Dermis microvascular lymphatic vessel endothelial cell (primary cell): Measurements from ENCODE around the gene UNC5B. TPM values are rescaled to one million over a fixed set of nuclear protein-coding genes. Genes with fewer than 3 reads are reported as not detected.
"Not testable (repeated sequence)": the region's sequence is repeated elsewhere in the genome, so short reads cannot be mapped to it uniquely, and the experiment has no call there.

ENCODE experiments used
- DNase-seq, 2 donors: peaks; one replicate each; pipeline versions ENCODE4 v3.0.0 to v3.0.0-alpha.2; 2010; ENCODE audit warnings: low read depth in 2 of 2
- total RNA-seq: library from RNA; depleted of rRNA; stranded (reverse); fragments of >200 nt; gene quantifications from 2 replicates; pipeline ENCODE4 v1.2.1, GENCODE V29; 2014

The UNC5B gene
- total RNA-seq, 1 donor from 2014 or later: 18.1 TPM

- no peak for DNase-seq
Observed at GRCh38 chr10:71295641-71296040, 83.3 kb downstream of the UNC5B start.

DNA sequence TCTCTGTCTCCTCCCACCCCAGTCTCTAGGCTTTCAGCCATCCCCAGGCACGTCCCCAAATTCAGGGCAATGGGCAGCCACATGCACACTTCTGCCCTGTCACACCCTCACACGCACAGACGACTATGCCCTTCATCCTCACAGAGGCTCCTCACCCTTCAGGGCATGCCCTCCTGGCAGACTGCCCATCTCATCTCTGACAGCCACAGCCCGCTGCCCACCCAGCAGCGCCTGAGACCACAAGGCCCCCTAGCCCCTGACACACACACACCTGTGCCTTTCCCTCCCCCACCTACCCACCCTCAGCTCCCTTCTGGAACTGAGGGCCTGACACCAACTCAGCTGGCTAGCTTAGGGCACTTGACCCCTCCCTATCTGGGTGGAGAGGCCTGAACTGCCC is 83.7 kb downstream of the UNC5B start:
- DNase-seq: no peak

DNA sequence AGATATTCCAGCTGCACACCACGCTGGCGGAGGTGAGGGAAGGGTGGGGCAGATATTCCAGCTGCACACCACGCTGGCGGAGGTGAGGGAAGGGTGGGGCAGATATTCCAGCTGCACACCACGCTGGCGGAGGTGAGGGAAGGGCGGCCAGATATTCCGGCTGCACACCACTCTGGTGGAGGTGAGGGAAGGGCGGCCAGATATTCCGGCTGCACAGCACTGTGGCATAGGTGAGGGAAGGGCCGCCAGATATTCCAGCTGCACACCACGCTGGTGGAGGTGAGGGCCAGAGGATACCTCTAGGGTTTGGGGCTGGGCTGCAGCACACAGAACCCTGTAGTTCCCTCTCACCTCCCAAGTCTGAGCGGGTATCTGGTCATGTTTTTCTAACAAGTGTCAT is 84.4 kb downstream of the UNC5B start:
- DNase-seq: not testable (repeated sequence)

DNA sequence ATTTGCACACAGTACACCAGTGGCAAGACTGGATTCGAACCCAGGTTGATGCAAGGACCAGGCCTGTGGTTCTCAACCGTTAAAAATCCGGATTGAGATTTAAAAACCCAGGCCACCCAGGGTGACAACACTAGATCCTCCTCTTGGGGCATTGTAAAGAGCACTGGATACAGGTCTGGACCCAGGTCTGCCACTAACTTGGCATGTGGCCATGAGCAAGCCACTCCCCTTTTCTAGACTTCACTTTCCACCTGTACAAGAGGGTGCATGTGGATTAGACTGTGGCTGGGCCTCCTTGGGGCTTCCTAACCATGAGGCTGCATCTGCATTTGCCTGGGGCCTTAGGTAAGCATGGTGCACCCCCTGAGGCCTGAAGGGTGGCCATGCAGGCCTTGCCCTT is 85.0 kb downstream of the UNC5B start:
- DNase-seq: no peak

GRCh38 chr10:71299071-71299785 is 86.9 kb downstream of the UNC5B start:
- no peak for DNase-seq

DNA sequence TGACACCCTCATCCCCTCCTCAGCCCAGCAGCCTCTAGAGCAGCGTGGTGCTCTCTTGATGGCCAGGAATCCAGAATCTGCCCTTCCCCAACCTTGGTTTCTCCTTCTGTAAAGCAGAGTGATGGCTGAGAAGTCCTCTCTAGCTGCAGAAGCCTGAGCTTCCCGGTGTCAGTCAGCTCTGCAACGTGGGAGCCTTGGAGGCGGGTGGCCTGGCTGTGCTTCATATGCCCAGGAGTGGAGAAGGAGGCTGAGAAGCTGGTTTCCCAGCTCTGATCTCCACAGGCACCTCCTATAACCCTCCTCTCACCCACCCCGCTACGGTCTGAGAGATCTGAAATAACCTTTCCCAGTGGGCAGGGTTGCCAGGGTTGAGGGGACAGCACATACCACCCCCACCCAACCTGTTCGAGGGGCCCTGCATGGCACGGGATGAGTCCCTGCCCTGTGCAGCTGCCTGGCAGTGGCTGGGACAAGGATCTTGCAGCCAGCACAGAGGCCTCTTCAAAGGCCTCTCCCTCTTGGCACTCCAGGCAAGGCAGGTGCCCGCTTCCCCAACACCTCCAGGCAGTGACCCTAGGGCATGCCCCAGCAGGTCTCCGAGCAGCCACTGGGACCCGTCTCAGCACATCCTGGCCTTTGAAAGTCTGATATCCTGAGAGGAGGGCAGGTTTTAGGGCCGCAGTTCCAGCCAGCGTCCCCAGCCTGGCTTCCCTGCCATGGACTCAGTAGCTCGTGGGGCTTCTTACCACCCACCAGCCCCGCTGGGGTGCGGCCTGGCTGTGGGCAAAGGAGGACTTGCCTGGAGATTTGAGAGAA is 88.4 kb downstream of the UNC5B start:
- DNase-seq: no peak

DNA sequence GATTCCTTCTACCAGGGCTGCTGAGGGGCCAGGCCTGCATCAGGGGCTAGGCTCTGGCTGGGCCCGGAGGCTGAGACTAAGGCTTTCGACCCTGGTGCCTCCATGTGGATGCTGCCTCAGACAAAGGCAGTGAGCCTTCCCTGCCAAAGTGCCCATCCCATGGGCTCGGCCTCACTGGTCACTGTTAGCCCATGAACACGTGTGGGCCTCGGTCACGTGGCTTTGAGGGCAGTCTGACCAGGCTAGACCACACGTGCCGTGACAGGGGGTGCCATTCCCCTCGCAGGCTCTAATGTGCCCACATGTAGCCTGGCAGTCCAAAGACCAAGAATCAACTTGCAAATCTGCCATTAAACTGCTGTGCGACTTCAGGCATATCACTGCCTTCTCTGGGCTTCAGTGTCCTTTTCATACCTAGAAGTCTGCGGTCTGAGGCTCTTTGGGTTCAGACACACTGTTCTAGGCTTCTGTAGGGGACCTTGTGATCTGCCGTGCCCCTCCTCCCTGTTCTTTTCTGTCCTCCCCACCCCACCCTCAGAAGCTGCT is 89.1 kb downstream of the UNC5B start:
- DNase-seq: no peak

- no peak for DNase-seq
Observed at GRCh38 chr10:71302451-71302850, 90.1 kb downstream of the UNC5B start.

DNA sequence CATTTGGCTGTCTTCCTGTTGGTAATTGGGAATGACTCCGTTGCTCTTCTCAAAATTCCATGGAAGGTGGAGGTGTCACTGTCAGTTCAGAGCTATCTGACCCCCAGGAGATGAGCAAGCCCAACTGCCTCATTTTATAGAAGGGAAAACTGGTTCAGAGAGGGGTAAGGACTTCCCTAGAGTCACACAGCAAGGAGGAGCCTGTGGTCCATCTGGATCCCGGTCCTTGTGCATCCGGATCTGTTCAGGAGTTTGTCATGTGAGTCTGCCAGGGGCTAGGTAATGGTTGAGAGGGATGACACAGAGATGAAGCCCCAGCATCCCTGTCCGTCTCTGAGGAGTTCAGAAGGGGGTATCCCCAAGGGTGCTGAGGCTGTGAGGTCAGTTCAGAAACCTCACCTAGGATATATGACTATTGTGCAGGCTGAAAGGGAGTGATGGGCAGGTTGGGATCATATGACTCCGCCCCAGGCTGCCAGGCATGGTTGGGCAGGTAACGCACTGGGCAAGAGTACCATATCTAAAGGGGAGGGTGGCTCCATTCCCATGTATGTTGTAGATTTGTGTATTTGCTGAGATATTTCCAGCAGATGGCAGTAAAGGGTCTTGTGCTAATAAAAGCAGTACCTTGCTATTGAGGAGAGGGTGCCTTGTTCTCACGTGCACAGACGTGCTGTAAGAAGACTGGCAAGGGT is 90.7 kb downstream of the UNC5B start:
- peak; percentile 50 to 70 for DNase-seq

- no peak for DNase-seq
Observed at GRCh38 chr10:71303569-71303907, 91.2 kb downstream of the UNC5B start.

DNA sequence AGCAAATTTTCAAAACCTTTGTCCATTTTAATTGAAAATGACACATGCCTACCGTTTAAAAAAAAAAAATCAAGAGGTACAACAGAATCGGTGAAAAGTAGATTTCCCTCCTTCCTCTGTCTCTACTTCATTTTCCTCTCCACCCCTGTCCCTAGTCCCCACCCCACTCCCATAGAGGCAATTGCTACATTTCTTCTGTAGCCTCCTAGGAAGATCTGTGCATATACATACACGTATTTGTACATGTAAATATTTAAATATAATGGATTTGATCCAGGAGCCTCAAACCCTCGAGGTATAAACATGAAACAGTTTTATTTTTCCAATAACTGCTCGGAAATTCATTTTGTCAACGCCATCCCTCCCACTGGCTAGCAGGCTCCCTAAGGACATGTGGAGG is 92.5 kb downstream of the UNC5B start:
- DNase-seq: no peak

DNA sequence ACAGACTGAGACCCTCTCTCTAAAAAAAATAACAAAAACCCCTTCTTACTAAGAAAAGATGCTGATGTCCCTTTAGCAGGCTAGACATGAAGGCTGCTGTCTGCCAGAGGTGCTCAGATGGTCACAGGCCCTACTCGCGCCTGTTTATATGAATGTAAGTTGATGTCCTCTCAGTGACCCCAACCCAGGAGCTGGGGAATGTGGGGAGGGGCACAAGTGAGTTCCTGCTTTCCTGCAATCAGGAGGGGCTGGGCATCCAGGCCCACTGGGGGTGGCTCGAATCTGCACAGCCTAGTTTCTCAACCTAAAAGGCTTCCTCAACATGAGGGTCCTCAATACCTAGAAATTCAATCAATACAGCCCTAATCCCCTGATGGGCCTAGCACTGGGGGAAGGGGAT is 94.6 kb downstream of the UNC5B start:
- no peak for DNase-seq

DNA sequence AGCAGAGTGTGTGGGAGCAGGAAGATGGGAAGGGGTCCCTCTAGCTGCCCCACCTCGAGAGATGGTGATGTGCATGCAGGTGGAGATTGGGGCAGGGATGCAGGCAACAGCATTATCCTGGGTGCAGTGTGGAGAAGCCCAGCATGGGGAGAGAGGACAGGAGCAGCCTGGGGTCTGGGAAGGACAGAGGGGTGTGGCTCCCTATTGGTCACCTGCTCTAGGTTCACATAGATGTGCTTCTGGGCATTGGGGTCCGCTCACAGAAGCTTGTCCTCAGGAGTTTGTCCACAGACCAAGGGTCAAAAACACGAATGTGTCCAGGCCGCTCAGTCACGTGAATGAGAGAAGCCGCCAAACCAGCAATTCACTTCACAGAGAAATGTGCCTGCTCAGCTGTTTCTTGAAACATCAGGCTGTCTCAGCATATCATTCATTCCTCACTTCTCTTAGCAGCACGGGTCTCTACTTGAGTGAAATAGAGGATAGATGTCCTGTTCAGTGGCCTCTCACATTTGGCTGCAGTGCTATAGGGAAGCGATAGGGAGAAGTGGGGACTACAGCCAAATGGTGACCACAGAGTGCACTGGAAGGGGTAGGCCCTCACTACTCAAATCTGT is 95.2 kb downstream of the UNC5B start:
- no peak for DNase-seq

- DNase-seq: no peak
Observed at GRCh38 chr10:71308244-71308643, 95.9 kb downstream of the UNC5B start.

DNA sequence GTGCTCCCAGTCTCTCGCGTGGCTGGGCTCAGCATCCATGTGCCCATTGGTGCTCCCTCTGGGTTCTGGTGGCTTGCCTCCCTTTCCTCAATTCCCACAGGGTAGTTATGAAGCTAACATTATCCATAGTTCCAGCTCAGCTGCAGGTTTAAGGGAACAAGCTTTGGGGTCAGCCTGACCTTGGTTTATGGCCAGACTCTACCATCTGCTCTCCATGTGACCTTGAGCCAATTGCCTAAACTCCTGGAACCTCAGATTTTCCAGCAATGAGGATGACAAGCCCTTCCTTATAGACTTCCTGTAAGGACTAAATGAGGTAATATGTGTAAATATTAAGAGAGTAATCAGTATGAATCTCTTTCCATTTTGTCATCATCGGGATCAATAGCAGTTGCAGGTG is 96.6 kb downstream of the UNC5B start:
- DNase-seq: no peak

DNA sequence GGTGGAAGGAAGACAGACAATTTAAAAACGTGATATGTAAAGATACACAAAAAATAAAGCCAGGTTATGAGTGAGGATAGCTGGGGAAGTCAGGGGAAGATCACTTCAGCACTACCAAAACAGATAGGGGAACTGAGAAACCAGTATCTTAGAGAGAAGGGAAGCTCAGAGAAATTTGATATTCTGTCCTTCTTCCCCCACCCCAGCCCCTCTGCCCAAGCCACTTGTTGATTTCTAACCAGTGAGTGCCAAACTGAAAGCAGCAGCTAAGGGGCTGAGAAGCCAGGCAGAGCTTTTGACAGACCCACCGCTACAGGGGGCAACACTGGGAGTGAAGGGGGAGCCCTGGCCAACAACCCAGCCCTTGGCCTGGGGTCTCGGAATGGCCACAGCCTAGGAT is 97.5 kb downstream of the UNC5B start:
- DNase-seq: no peak

DNA sequence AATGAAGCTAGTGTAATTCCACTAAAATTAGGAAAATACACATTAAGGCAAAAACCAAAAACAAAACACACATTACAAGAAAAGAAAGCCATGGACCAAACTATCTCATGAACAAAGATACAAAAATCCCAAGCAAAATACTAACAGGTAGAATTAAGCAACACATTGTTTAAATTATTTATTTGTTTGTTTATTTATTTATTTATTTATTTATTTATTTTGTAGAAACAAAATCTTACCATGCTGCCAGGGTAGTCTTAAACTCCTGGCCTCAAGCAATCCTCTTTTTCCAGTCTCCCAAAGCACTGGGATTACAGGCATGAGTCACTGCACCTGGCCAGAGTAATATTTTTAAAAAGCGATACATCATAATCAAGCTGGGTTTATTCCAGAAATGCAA is 99.8 kb downstream of the UNC5B start:
- no peak for DNase-seq

GRCh38 chr10:71312811-71313789 is 100.7 kb downstream of the UNC5B start:
- DNase-seq: no peak

DNA sequence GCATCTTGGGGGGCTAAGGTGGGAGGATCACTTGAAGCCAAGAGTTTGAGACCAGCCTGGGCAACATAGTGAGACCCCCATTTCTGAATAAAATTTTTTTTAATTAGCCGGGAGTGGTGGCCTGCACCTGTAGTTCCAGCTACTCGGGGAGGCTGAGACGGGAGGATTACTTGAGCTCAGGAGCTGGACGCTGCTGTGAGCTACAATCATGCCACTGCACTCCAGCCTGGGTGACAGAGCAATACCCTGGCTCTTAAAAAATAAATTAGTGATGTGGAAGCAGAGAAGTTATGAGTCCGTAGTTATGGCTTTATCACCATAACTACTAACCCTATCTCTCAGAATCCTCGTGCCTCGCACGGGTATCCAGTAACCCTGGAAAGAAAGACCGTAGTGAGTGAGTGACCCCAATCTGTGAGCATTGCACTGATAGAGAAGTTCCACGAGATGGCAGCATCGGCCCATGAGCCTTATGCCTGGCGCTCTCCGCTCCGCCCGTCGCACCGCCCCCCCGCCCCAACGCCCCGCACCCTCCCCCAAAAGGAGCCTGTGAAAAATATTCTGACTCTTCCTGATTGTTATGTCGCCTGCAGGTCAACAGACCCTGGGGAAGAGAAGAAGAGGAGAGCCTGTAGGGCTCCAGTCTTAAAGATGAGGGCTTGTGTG is 101.8 kb downstream of the UNC5B start:
- peak in 1 of 2 donors; percentile 48 for DNase-seq

DNA sequence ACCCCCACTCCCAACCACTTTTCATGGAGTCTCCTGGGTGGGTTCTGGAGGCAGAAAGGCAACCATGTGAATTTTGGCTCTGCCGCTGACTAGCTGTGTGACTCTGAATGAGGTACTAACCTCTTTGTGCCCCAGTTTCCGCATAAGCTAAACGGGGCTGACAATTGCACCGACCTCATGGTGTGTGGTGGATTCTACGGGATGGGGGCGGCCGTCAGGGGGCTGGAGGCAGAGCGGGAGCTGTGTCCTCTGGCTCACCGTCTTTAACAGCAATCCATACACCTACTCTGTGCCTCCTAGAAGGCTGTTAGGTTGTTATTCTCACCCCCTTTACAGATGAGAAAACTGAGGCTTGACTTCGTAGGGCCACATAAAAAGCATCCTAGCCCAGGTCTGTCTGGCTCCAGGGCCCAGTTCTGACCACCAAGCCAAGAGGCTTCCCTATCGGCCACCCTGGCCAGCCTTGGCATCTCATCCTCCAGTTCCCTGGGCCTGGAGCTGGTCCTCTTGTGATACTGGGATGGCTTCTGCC is 102.4 kb downstream of the UNC5B start:
- DNase-seq: no peak
